ENCODE data around the gene MED22.
"Not testable (repeated sequence)": the region's sequence is repeated elsewhere in the genome, so short reads cannot be mapped to it uniquely, and the experiment has no call there.

The MED22 gene

GRCh38 chr9:133354766-133355165, 6.8 kb upstream of the MED22 start:
- no peak for DNase-seq

DNA sequence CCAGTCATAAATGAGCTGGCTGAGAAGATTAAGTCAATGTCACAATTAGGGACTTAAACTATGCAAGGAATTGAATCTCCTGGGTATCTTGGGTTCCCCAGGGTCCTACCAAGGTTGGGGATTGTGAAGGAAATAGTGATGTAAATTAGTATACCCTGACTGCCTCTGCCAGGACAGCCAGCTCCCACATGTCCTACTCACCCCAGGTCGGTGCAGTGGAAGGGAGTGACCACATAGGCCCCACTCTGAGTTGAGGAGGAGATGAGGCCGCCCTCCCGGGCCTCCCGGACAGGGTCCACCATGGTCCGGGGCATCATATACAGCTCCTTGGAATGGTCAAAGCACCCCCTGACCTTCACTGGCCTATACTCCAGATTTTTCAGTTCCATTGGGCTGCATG, 5.6 kb upstream of the MED22 start:
- DNase-seq, result no peak

DNA sequence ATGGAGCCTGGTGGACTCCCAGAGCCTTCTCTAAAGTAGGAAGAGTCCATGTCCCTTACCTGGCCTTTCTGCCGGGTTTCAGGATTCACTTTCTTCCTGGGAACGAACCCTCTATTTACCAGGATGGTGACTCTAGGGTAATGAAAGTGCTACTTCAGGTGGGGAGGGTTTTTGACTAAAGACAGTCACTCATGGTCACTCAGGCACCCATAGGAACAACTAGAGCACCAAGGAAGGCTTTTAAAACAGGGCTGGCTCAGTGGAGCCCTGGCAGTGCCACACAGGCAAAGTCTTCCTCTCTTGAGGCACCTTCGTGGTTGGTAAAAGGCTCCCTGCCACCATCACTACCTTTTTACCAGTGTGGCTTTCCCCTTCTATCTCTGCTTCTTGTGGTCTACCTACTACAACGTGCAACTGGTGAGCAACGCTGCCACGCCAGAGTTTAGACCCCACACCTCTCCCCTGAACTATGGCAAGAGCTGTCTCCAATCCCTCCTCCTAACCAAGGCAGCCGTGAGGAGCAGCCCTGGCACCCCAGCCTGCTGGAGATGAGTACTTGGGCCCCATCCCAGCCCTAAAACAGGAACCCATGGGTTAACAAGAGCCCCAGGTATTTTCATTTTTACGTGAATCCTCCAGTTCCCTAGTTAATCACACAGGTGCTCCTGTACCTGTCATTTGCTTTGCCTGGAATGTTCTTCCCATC, 4.9 kb upstream of the MED22 start:
- no peak for DNase-seq

DNA sequence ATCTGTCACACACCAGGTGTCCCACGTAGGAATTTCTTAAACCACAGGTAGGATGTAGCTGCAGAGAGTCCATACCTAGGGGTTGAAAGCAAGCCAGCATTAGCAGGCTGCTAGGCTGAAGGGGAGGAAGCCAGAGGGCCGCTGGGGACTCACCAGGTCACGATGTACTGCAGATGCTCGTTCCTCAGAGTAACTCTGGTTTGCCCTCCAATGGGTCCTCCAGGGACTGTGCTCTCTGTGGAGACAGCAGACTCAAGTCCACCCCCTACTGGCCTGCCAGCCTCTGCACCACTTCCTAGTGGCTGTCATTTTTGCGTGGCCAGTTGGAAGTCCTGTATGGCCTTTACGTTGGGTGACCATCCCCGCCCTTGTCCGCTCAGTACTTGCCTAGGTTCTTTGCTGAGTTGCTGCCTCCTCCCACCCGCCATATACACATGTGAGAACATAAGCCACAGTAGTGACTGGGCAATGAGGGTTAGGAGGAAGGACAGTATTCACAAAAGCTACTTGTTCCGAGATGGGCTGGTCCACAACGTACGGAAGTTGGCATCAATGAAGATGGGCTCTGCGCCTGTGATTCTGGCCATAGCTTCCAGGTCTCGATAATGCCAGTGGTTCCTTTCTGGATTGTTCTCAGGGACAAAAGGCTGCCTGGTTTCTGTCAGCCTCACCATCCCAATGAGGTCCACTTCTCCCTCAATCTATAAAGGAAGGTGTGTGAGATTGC, 4.1 kb upstream of the MED22 start:
- DNase-seq, result no peak

DNA sequence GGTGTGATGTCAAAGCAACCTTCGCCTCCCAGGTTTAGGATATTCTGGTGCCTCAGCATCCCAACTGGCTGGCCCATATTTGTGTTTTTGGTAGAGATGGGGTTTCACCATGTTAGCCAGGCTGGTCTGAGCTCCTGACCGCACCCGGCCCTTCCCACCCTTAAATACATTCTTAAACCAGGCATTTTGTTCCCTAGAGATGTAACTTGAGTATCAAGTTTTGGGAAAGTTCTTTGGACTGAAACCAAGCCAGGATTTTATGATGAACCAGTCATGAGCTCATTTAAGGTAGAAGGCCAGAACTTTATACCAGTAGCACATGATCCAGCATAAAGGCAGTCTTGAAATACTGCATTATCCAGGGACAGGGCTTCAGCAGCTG, 3.6 kb upstream of the MED22 start:
- no peak for DNase-seq

DNA sequence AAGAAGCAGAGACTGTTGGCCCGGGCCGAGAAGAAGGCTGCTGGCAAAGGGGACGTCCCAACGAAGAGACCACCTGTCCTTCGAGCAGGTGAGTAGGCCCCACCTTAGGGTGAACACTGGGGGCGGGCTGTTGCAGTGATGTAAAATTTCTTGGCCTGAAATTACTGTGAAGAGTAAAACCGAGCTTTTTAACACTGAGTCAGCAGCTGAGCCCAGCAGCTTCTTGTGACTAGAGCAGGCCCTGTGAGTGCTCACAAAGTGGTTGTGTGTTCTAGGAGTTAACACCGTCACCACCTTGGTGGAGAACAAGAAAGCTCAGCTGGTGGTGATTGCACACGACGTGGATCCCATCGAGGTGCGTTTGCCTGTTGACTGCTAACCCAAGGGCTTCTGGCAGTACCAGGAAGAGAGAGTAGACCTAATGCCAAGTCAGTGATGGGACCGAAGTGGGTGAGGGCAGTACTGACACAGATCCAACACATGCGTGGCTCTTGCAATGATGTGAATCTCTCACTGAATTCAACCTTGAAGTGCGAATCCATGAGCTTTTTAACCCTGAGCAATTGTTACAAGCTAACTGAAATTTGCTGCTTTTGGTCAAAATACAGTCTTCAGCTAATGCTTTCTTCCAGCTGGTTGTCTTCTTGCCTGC, 2.2 kb upstream of the MED22 start:
- no peak for DNase-seq

GRCh38 chr9:133348718-133349573, 1.0 kb upstream of the MED22 start:
- DNase-seq, result no peak

DNA sequence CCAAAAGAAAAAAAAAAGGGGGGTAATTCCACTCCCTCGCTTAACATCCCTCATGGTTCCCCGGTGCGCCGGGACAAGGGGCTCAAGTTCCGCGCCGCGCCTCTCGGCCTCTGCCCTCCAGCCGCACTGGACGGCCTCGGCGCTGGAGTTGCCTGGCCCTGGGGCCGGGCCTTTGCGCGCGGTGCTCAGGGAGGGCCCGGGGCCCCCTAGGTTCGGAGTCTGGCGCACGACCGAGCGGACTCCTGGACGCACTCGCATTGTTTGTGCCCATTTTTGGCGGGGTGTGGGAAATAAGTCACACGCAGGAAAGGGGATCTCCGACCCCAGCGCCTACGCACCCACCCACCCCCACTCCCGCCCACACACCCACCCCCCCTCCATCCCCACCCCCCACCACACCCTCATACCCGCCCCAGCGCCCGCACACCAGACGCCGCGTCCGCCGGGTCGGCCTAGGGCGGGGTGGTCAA, 381 bp downstream of the MED22 start:
- no peak for DNase-seq

DNA sequence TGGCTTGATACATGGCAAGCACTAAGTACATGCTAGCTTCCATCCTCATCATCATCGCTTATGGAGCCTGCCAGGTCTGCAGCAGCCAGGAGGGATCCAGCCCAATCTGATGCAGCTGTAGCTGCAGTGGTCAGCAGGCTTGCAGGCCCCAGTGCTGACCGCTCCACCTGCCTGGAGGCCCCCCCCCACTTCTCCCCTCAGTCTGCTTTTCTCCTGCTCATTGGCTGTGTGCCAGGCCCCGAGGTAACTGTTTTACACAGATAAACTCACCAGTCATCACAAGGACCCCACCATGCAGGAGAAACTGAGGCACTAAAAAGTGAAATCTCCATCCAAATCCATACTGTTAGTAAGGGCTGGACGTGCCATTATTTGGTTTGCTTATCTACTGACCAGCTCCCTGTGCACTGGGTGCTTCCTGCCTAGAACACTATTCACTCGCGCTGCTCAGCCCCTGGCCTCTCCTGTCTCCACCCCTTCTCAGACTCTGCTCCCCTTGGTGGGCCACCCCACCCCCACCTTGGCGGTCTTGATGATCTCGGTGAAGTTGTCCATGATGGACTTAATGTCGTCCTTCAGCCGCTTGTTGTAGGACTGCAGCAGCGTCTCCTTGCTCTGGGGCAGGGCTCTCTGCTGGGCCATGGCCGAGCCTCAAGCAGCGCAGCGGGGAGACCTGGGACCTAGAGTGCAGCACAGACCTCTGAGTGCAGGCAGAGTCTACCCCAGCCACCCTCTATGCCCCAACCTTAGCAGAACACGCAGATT, 1.7 kb downstream of the MED22 start:
- no peak for DNase-seq

- DNase-seq, result no peak
These were observed 2.3 kb downstream of the MED22 start for GRCh38 chr9:133345596-133345995.

GRCh38 chr9:133344979-133345378, 3.0 kb downstream of the MED22 start:
- DNase-seq, result no peak

DNA sequence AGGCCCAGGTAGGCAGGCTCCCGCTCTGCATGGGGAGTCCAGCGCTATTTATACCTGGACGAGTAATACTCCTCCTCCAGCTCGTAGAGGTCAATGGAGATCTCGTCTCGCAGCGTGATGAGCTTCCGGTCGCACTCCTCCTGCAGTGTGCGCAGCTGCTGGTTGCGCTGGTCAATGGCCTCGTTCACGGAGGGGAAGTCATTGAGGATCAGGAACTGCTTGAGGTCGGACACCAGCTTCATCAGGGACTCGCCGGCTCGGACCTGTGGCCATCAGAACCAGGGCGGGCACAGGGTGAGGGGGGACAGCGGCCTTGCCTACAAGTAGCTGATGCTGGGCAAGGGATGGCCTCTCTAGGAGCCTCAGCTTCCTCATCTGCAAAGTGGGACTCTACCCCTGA, 3.9 kb downstream of the MED22 start:
- DNase-seq, result no peak

GRCh38 chr9:133342570-133342969, 5.4 kb downstream of the MED22 start:
- no peak for DNase-seq

- DNase-seq, result no peak
These were observed 5.9 kb downstream of the MED22 start for GRCh38 chr9:133342069-133342406.

DNA sequence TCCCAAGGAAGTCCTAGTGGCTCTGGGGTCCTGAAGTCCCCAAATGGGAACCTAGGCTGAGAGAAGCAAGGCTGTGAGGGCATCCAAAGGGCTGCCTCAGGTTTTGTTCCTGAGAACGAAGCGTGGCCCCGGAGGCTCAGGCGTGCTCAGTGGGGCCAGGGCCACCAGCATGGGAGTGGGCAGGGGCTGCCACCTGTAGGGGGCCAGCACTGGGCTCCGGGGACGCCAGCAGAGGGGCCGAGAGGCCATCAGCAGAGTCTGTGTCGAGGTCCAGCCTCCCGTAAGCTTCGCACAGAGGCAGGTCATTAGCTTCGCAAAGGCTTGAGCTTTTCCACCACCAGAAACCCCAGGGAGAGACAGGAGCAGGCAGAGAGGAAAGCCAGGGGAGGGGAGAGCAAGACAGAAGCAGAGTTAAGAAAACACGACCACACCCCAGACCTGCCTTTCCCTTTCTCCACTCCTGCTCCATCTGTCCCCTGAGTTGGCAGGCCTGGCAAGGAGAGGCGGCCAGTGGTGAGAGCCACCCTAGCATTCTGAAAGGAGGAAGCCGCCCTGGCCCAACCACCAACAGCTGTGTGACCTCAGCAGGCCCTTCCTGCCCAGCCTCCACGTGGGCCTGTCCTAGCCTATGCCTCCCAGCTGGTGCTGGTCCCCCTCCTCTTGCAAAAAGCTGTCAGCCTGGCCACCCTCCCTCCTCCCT, 6.4 kb downstream of the MED22 start:
- DNase-seq, result no peak

DNA sequence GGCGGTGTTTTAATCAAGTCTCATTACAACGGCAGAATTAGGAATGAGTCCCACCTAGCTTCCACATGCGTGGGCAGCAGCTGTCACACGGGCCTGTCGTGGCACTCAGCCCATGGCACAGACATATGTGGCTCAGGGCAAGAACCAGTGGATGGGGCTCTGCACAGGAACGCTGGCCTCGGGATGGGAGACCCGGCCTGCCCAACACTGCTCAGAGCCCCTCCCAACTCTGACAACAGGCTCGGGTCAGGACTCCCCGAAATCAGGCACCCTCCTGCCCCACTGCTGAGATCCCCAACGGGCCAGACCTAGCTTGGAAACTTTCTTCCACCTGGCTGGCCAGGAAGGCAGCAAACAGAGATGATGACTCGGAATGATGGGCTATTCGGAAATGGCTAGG, 7.0 kb downstream of the MED22 start:
- DNase-seq, result no peak

DNA sequence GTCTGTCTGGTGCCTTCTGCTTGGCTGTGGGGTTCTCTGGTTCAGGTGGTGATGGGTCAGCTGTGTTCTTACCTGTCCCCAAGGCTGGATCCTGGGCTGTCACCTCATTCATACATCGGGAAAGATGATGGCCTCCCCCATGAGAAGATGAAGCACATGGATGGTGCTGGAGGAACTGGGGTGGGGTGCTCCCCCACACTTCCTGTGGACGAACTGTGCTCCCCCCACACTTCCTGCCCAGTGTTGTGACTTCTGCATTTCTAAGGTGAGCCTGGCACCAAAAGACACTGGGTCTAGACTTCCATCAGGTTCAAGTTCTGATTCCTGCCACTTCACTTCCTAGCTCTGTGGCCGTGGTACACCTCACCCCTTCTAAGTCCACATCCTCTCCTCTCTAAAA, 7.7 kb downstream of the MED22 start:
- no peak for DNase-seq

DNA sequence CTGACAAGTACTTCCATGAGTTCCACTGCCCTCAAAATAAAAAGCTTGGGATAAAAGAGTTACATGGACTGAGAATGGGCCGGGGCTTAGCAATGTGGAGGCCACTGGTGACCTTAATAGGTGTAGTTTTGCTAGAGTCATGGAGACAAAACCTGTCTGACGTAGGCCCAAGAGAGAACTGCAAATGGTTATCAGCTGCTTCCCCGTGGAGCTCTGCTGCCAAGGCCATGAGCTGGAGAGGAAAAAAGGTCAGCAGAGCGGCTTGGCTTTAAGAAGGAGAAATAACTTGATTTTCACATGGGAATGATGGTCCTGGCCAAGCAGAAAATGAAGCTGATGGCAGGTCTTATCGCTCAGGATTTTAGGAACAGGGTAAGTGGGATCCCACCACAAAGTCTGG, 8.3 kb downstream of the MED22 start:
- no peak for DNase-seq

- peak; percentile 78 for DNase-seq
These were observed 11.8 kb downstream of the MED22 start, which contains the start of gene SURF6 for GRCh38 chr9:133335924-133336811. SURF6 (minus strand) TSS chr9:133336188; CDS start chr9:133336132, 56 bp downstream.

DNA sequence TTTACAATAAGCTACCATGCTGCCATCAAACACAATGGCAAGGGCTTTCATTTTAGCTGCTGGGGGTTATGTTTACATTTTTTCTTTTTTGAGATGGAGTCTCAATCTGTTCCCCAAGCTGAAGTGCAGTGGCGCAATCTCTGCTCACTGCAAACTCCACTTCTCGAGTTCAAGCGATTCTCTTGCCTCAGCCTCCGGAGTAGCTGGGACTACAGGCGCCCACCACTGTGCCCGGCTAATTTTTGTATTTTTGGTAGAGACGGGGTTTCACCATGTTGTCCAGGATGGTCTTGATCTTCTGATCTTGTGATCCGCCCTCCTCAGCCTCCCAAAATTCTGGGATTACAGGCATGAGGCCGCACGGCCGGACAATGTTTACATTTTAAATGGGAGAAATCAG, 13.0 kb downstream of the MED22 start:
- not testable (repeated sequence) for DNase-seq

DNA sequence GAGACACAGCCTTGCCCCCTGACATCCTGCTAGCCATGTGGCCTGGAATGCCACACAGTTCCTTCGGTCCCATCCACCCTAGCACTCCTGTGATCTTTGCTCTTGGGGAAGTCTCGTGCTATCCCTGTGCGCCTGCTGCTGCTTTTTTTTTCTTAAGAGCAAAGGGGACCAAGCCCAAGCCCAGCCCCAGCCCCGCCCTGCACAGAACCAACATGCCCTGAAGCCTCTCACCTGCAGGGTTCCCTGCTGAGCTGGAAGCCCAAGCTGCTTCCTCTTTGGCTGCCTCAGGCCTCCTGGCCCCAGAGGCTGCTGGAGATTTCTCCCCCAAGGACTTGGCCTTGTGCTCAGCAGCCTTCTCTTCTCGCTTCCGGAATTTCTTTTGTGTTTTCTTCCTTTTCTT, 13.8 kb downstream of the MED22 start:
- no peak for DNase-seq
